Prostate gland (tissue), 2 donors: Measurements from ENCODE around the gene ABCC3.
A peak's percentile ranks its signal among the peaks of the same experiment; 100 is the strongest.

Experiments
- CTCF ChIP-seq, 4 experiments: fragments of 200-600 bp in 2 of 4; fragments of 450-650 bp in 2 of 4; sonication (generic) in 2 of 4; IDR thresholded peaks; 1 replicate in 3 of 4; 2 replicates in 1 of 4; pipeline ENCODE4 v1.5.1; 2016 to 2019; ENCODE audit warnings: antibody characterized with exemption in 4 of 4, mild to moderate bottlenecking in 2 of 4, moderate library complexity in 2 of 4
- POLR2A ChIP-seq: fragments of 450-650 bp; IDR thresholded peaks from one replicate; pipeline ENCODE4 v1.6.1; 2016; ENCODE audit warnings: antibody characterized with exemption, mild to moderate bottlenecking
- POLR2AphosphoS5 ChIP-seq: sonication (generic); formaldehyde crosslinking; IDR thresholded peaks from one replicate; pipeline ENCODE4 v1.6.1; 2017; ENCODE audit warnings: antibody characterized with exemption

DNA sequence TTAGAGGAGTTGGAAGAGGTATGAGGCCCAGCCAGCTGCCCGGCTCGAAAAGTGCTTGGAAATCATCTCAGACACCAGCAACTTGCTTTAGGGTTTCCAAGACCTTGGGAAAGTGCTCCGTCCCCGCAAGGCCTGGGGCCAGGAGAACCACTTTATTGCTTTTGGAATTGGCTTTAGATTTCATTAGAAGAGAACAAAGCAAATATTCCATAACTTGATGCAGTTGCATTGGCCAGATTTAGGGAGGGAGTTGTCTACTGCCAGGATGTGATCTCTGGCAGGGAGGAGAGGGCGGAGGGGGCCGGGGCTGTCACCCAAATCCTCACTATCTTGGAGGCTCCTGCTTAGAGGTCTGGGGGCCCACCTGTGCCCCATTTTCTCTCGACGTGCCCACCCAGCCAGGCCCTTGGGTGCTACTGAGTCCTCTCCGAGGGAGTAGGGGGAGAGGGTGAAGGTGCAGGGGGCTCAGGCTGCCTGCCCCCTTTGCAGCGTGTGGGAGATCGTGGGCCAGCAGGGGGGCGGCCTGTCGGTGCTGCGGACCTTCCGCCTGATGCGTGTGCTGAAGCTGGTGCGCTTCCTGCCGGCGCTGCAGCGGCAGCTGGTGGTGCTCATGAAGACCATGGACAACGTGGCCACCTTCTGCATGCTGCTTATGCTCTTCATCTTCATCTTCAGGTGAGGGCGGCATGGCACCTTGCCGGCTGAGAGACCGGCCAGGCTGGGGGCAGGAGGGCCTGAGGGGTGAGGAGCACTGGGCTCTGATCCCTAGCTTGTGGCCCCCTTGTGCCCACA, 43.5 kb upstream of the ABCC3 start:
- TF ChIP-seq POLR2AphosphoS5 (peak; percentile 46), POLR2A (no peak), CTCF (IDR thresholded peaks at IDR 0.05) (no peak)
